HG03354 (cell line): ENCODE measurements around the gene TRAK1.

Source experiments
- ATAC-seq: cut with Tn5 transposase; IDR thresholded peaks from one replicate; pipeline ENCODE4 v1.9.1; 2021; ENCODE audit warnings: mild to moderate bottlenecking; ENCODE audit not compliant: unreplicated experiment, poor library complexity, severe bottlenecking

The TRAK1 gene

GRCh38 chr3:42224658-42225421, 133.7 kb downstream of the TRAK1 start:
- no peak for ATAC-seq

GRCh38 chr3:42225486-42226363, 134.6 kb downstream of the TRAK1 start:
- no peak for ATAC-seq

GRCh38 chr3:42226470-42227425, 135.6 kb downstream of the TRAK1 start:
- no peak for ATAC-seq

- no peak for ATAC-seq
Observed at GRCh38 chr3:42228796-42229195, 137.6 kb downstream of the TRAK1 start.

- ATAC-seq = no peak
Observed at GRCh38 chr3:42229266-42229941, 138.2 kb downstream of the TRAK1 start.

GRCh38 chr3:42229942-42230688, 139.0 kb downstream of the TRAK1 start:
- no peak for ATAC-seq

GRCh38 chr3:42230860-42231259, 139.7 kb downstream of the TRAK1 start:
- ATAC-seq = no peak

GRCh38 chr3:42235532-42235931, 144.4 kb downstream of the TRAK1 start:
- ATAC-seq = no peak

GRCh38 chr3:42236611-42237010, 145.5 kb downstream of the TRAK1 start:
- ATAC-seq = no peak

GRCh38 chr3:42246091-42246490, 154.9 kb downstream of the TRAK1 start:
- no peak for ATAC-seq

- peak; percentile 82 for ATAC-seq
Observed at GRCh38 chr3:42247576-42248027, 156.4 kb downstream of the TRAK1 start.

GRCh38 chr3:42250761-42251160, 159.6 kb downstream of the TRAK1 start:
- ATAC-seq = no peak

- ATAC-seq = no peak
Observed at GRCh38 chr3:42254566-42254965, 163.4 kb downstream of the TRAK1 start.

- ATAC-seq = no peak
Observed at GRCh38 chr3:42256135-42256819, 165.1 kb downstream of the TRAK1 start.

- ATAC-seq = no peak
Observed at GRCh38 chr3:42257007-42257406, 165.8 kb downstream of the TRAK1 start.

GRCh38 chr3:42262525-42262924, 171.4 kb downstream of the TRAK1 start:
- ATAC-seq = no peak

- ATAC-seq = no peak
Observed at GRCh38 chr3:42263354-42264346, 172.5 kb downstream of the TRAK1 start.
